Smooth muscle cell (in vitro differentiated cells): ENCODE results near the gene LRRC55. TPM values are rescaled to one million over a fixed set of nuclear protein-coding genes. Genes with fewer than 3 reads are reported as not detected.

Experiments
- DNase-seq: peaks from one replicate; lab custom pipeline; 2025; ENCODE audit not compliant: unreplicated experiment; lab: John Stamatoyannopoulos, UW
- H2AFZ ChIP-seq: fragments of 200-600 bp; sonication (generic); 2 replicates; pipeline ENCODE4 v1.6.0; 2016; ENCODE audit warnings: antibody characterized with exemption, low read depth, mild to moderate bottlenecking
- H3F3A ChIP-seq: fragments of 200-600 bp; sonication (generic); 2 replicates; pipeline ENCODE4 v1.6.0; 2017; ENCODE audit warnings: antibody characterized with exemption, low read depth
- H3K27ac ChIP-seq: fragments of 200-600 bp; sonication (generic); 2 replicates; pipeline ENCODE4 v1.5.1; 2016; ENCODE audit warnings: low read depth, mild to moderate bottlenecking
- H3K27me3 ChIP-seq: fragments of 200-600 bp; sonication (generic); 2 replicates; pipeline ENCODE4 v1.6.1; 2016; ENCODE audit warnings: low read depth, mild to moderate bottlenecking
- H3K36me3 ChIP-seq: fragments of 200-600 bp; sonication (generic); 2 replicates; pipeline ENCODE4 v1.5.1; 2016; ENCODE audit warnings: low read depth
- H3K4me1 ChIP-seq: fragments of 200-600 bp; sonication (generic); 2 replicates; pipeline ENCODE4 v1.5.1; 2016; ENCODE audit warnings: low read depth
- H3K4me2 ChIP-seq: fragments of 200-600 bp; sonication (generic); 2 replicates; pipeline ENCODE4 v1.6.0; 2016; ENCODE audit warnings: mild to moderate bottlenecking
- H3K4me3 ChIP-seq: fragments of 200-600 bp; sonication (generic); 2 replicates; pipeline ENCODE4 v1.5.1; 2016; ENCODE audit warnings: mild to moderate bottlenecking
- H3K79me2 ChIP-seq: fragments of 200-600 bp; sonication (generic); 2 replicates; pipeline ENCODE4 v1.6.0; 2016; ENCODE audit warnings: low read depth, mild to moderate bottlenecking
- H3K9ac ChIP-seq: fragments of 200-600 bp; sonication (generic); 2 replicates; pipeline ENCODE4 v1.6.0; 2016; ENCODE audit warnings: low read depth
- H3K9me3 ChIP-seq: fragments of 200-600 bp; sonication (generic); replicated peaks from 2 replicates; pipeline ENCODE4 v1.5.1; 2016; ENCODE audit warnings: low read depth
- H4K20me1 ChIP-seq: fragments of 200-600 bp; sonication (generic); 2 replicates; pipeline ENCODE4 v1.6.0; 2016; ENCODE audit warnings: low read depth
- CTCF ChIP-seq: fragments of 200-600 bp; sonication (generic); IDR thresholded peaks from 2 replicates; pipeline ENCODE4 v1.5.1; 2017; ENCODE audit warnings: borderline replicate concordance, mild to moderate bottlenecking, antibody characterized with exemption; ENCODE audit not compliant: insufficient read depth, poor library complexity, severe bottlenecking
- WGBS: methylation state at CpG from one replicate; pipeline ENCODE4 v1.1.7; 2016; ENCODE audit warnings: low lambda C conversion rate; 5-methylcytosine and 5-hydroxymethylcytosine counted together
- polyA plus RNA-seq: library from polyadenylated mRNA; unstranded; fragments of >200 nt; fragmentation: Nextera tagmentation; extraction: Ambion mirVana; gene quantifications from 2 replicates; pipeline ENCODE4 v1.2.1, GENCODE V29; 2016
- total RNA-seq: library from RNA; depleted of rRNA; stranded (reverse); fragments of >200 nt; gene quantifications from 2 replicates; pipeline ENCODE4 v1.2.3, GENCODE V29; 2014

The LRRC55 gene
- total and polyA plus RNA-seq, 2 experiments from 2014 or later: 0.10 TPM; not detected in 1

- H3K79me2 ChIP-seq: no peaks in the 10 kb centered on the region
- H3K9me3 ChIP-seq: no peaks in the 10 kb centered on the region
- peaks cover 8% of the 10 kb centered on the region for H3K4me1 ChIP-seq
- no peaks in the 10 kb centered on the region for H3F3A ChIP-seq
- no peak overlapping the region for H3K4me3 ChIP-seq
- H3K27ac ChIP-seq: no peak overlapping the region
- 74% methylated on average over 6 of the region's 6 CpGs for WGBS
- no peak overlapping the region for H3K4me2 ChIP-seq
- H3K27me3 ChIP-seq: no peaks in the 10 kb centered on the region
- H4K20me1 ChIP-seq: no peaks in the 10 kb centered on the region
- H3K36me3 ChIP-seq: no peaks in the 10 kb centered on the region
- no peak overlapping the region for H3K9ac ChIP-seq
- H2AFZ ChIP-seq: no peak overlapping the region
- DNase-seq: no peak
- no peak for TF ChIP-seq CTCF
Observed at GRCh38 chr11:57162179-57162898, 19.4 kb upstream of the LRRC55 start.

- Histone ChIP-seq H3K4me2 (no peak overlapping the region), H3K27me3 (no peaks in the 10 kb centered on the region), H3K36me3 (no peaks in the 10 kb centered on the region), H3K9me3 (no peaks in the 10 kb centered on the region), H3K4me1 (peaks cover 8% of the 10 kb centered on the region), H3K9ac (no peak overlapping the region), H3K79me2 (no peaks in the 10 kb centered on the region), H3K27ac (no peak overlapping the region), H2AFZ (no peak overlapping the region), H3F3A (no peaks in the 10 kb centered on the region), H4K20me1 (no peaks in the 10 kb centered on the region), H3K4me3 (no peak overlapping the region)
- DNase-seq: no peak
- 87% methylated on average over 6 of the region's 6 CpGs for WGBS
- no peak for TF ChIP-seq CTCF
Observed at GRCh38 chr11:57163160-57163868, 18.4 kb upstream of the LRRC55 start.

GRCh38 chr11:57164317-57164716 lies 17.4 kb upstream of the LRRC55 start:
- no peak overlapping the region for H3K27ac ChIP-seq
- WGBS: 90% methylated on average over 1 of the region's 1 CpG
- H3K4me3 ChIP-seq: no peak overlapping the region
- no peaks in the 10 kb centered on the region for H3F3A ChIP-seq
- H3K9ac ChIP-seq: no peak overlapping the region
- no peaks in the 10 kb centered on the region for H3K36me3 ChIP-seq
- no peaks in the 10 kb centered on the region for H3K79me2 ChIP-seq
- no peak overlapping the region for H2AFZ ChIP-seq
- no peaks in the 10 kb centered on the region for H4K20me1 ChIP-seq
- H3K4me1 ChIP-seq: peaks cover 8% of the 10 kb centered on the region
- H3K9me3 ChIP-seq: no peaks in the 10 kb centered on the region
- H3K27me3 ChIP-seq: no peaks in the 10 kb centered on the region
- DNase-seq: no peak
- TF ChIP-seq CTCF: no peak
- H3K4me2 ChIP-seq: no peak overlapping the region
